ENCODE data around the gene ART1.

Gene ART1

GRCh38 chr11:3667149-3668035, 22.5 kb downstream of the ART1 start:
- no peak for DNase-seq

- no peak for DNase-seq
Observed at GRCh38 chr11:3669128-3669527, 24.2 kb downstream of the ART1 start.

- DNase-seq: no peak
Observed at GRCh38 chr11:3669742-3670183, 24.8 kb downstream of the ART1 start.

GRCh38 chr11:3671334-3672254, 26.7 kb downstream of the ART1 start, which contains the start of gene CHRNA10:
CHRNA10 (minus strand) TSS chr11:3671384; CDS start chr11:3671312, 72 bp downstream.
- DNase-seq: no peak

GRCh38 chr11:3674189-3674588, 29.3 kb downstream of the ART1 start:
- DNase-seq: no peak

GRCh38 chr11:3675971-3676370, 31.0 kb downstream of the ART1 start:
- no peak for DNase-seq

- no peak for DNase-seq
Observed at GRCh38 chr11:3679077-3679476, 34.1 kb downstream of the ART1 start.

- DNase-seq: no peak
Observed at GRCh38 chr11:3683039-3683438, 38.1 kb downstream of the ART1 start.

GRCh38 chr11:3684129-3684818, 39.3 kb downstream of the ART1 start:
- DNase-seq: no peak

GRCh38 chr11:3684819-3685172, 39.9 kb downstream of the ART1 start:
- no peak for DNase-seq

- no peak for DNase-seq
Observed at GRCh38 chr11:3685923-3686322, 41.0 kb downstream of the ART1 start.

GRCh38 chr11:3686751-3687150, 41.8 kb downstream of the ART1 start:
- no peak for DNase-seq

GRCh38 chr11:3700410-3700809, 55.5 kb downstream of the ART1 start:
- DNase-seq: no peak

GRCh38 chr11:3700910-3701309, 56.0 kb downstream of the ART1 start:
- DNase-seq: no peak

- DNase-seq: no peak
Observed at GRCh38 chr11:3703383-3703782, 58.5 kb downstream of the ART1 start.

GRCh38 chr11:3707176-3707575, 62.2 kb downstream of the ART1 start:
- DNase-seq: no peak

GRCh38 chr11:3709977-3710376, 65.0 kb downstream of the ART1 start:
- no peak for DNase-seq

- no peak for DNase-seq
Observed at GRCh38 chr11:3710485-3711259, 65.7 kb downstream of the ART1 start.

- DNase-seq: no peak
Observed at GRCh38 chr11:3712274-3712673, 67.3 kb downstream of the ART1 start.

Data from activated CD4-positive, alpha-beta T cell treated with anti-CD3 and anti-CD28 coated beads for 4 hours (primary cell).